ENCODE data around the gene CDCA4. TPM values are rescaled to one million over a fixed set of nuclear protein-coding genes. Genes with fewer than 3 reads are reported as not detected.

The CDCA4 gene
- polyA plus RNA-seq, 2 of the 4 experiments (the other 2 are of a cell fraction): 24.2 to 26.9 TPM

DNA sequence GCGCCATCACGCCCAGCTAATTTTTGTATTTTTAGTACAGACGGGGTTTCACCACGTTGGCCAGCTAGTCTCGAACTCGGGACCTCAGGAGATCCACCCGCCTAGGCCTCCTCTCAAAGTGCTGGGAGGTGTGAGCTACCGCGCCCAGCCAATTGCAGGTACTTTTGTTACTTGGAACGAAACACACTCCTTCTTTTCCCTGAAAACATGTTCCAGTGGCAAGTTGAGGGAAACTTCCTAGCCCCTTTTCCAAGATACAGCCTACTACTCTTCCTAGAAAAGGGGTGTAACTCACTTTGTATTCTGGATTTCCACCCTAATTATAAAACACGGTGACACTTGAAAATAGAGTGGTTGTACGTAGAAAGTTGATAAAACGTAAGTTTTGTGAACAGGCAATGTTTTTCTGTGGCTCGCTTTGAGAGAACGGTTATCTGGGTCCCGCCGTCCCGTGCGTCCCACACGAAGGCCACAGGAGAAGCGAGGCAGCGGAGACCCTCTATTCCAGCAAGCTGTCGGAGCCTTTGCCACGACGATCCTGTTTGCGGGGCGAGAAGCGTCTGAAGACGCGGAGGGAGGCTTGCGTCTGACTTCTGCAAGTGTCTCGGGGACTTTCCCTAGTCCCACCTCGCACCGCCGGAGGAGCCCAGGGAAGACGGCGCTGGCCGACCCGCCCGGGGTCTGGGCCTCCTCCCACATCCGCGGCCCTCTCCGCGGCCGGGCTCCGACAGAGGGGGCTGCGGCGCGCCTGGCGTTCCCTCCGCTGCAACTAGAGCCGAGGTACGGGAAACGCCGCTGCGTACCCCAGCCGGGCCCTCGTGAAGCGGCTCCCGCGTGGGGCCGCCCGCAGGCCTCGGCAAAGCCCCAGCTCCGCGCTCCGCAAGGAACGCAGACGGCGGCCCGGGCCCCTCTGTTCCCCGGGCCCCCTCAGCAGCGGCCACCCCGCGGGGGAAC lies 745 bp downstream of the CDCA4 start:
- peaks cover 72% of the 10 kb centered on the region for H3K4me1 ChIP-seq
- POLR2A ChIA-PET: interaction anchor here (0.6 to 7.0 kb wide), 8 partner anchors 26 to 267 kb away, joined by 3 to 76 read pairs (median 3); partner anchors contain the start of genes CLBA1 and SIVA1

DNA sequence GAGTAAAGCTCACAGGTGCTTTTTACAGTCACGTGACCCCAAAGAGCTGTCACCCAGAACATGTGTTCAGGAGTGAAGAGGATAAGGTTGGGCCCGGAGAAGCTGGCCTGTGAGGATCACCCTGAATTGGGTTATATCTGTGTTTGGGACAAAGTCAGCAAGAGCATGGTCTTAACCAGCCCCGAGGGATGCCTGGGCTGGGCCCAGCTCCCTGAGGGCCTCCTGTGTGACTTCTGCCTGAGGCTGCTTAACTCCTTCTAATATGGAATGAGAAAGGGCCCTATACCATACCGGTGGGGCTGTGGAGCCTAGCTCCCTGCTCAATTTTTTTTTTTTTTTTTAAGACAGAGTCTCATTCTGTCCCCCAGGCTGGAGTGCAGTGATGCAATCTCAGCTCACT lies 2.5 kb downstream of the CDCA4 start:
- CTCF ChIA-PET: interaction anchor here (0.7 to 28.5 kb wide), 10 partner anchors 10 to 462 kb away, joined by 3 to 509 read pairs (median 4); partner anchors contain the start of gene CLBA1
- no peak for FAIRE-seq
- 80% methylated on average over 4 of the region's 4 CpGs for WGBS (ENCODE audit: missing lambda C conversion rate)

More for the DNA sequence above, 745 bp downstream of the CDCA4 start:
- 2% methylated on average over 41 of the region's 75 CpGs for WGBS (ENCODE audit: missing lambda C conversion rate)
- Histone ChIP-seq H3K4me2 (peak overlapping the region; percentile 75), H3K27ac (peak overlapping the region; percentile 97 to 98), H3K4me3 (peak overlapping the region; percentile 97), H3K9me3 (no peaks in the 10 kb centered on the region)
- CTCF ChIA-PET: interaction anchor here (1.2 to 28.5 kb wide), 7 partner anchors 8 to 45 kb away, joined by 3 to 509 read pairs (median 8); partner anchors contain the start of gene AHNAK2
- TF ChIP-seq, protein P1, sequence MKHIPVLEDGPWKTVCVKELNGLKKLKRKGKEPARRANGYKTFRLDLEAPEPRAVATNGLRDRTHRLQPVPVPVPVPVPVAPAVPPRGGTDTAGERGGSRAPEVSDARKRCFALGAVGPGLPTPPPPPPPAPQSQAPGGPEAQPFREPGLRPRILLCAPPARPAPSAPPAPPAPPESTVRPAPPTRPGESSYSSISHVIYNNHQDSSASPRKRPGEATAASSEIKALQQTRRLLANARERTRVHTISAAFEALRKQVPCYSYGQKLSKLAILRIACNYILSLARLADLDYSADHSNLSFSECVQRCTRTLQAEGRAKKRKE (CRISPR knock-in tag; IDR thresholded peaks at IDR 0.05; ENCODE audit: low read depth): no peak
- TF ChIP-seq, protein P2, sequence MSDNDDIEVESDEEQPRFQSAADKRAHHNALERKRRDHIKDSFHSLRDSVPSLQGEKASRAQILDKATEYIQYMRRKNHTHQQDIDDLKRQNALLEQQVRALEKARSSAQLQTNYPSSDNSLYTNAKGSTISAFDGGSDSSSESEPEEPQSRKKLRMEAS (IDR thresholded peaks at IDR 0.05): 0 out of 2 replicates have a peak, but pooled peaks have one; percentile 21
- TF ChIP-seq HOXA7 (CRISPR knock-in tag; IDR thresholded peaks at IDR 0.05) (no peak), FOXS1 (CRISPR knock-in tag; IDR thresholded peaks at IDR 0.05) (no peak), MAFK (IDR thresholded peaks at IDR 0.05; ENCODE audit: partially characterized antibody) (no peak), NR3C1 (IDR thresholded peaks at IDR 0.05) (no peak), EHF (CRISPR knock-in tag; IDR thresholded peaks at IDR 0.05) (no peak), JUN (IDR thresholded peaks at IDR 0.05) (no peak), SREBF2 (IDR thresholded peaks at IDR 0.05) (no peak), TFCP2L1 (CRISPR knock-in tag; IDR thresholded peaks at IDR 0.05) (peak; percentile 21; the same call in 1 of the 2 replicates), ZFP36 (IDR thresholded peaks at IDR 0.05; ENCODE audit: borderline replicate concordance, partially characterized antibody) (no peak), CHD4 (IDR thresholded peaks at IDR 0.05; ENCODE audit: borderline replicate concordance) (no peak)
- TF ChIP-seq, protein P3, sequence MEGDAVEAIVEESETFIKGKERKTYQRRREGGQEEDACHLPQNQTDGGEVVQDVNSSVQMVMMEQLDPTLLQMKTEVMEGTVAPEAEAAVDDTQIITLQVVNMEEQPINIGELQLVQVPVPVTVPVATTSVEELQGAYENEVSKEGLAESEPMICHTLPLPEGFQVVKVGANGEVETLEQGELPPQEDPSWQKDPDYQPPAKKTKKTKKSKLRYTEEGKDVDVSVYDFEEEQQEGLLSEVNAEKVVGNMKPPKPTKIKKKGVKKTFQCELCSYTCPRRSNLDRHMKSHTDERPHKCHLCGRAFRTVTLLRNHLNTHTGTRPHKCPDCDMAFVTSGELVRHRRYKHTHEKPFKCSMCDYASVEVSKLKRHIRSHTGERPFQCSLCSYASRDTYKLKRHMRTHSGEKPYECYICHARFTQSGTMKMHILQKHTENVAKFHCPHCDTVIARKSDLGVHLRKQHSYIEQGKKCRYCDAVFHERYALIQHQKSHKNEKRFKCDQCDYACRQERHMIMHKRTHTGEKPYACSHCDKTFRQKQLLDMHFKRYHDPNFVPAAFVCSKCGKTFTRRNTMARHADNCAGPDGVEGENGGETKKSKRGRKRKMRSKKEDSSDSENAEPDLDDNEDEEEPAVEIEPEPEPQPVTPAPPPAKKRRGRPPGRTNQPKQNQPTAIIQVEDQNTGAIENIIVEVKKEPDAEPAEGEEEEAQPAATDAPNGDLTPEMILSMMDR (IDR thresholded peaks at IDR 0.05): no peak; the same call in 2 of the 3 replicates
- FAIRE-seq: no peak
- ATAC-seq: peak; percentile 8 to 40; a peak in 4 of 6 replicates
- DNase-seq (ENCODE audit: low read depth in 1 of 2, low spot score in 1 of 2): peak in 1 of 2 experiments; percentile 53

DNA sequence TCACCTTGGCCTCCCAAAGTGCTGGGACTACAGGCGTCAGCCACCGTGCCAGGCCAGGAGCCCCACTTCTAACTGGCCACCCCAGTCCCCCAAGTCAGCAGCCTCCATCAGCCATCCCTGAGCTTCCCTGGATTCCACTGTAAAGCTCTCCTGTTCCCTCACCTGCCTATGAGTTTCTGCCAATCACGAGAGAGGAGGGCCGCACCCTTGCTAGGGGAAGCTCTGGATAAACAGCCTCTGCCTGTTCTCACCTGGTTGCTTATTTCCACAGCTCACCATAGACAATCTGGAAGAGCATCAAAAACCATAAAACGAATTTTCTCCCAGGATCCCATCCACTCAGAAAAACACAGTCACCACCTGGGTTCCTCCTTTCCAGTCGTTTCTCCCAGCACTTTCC lies 5.0 kb downstream of the CDCA4 start:
- ChIA-PET POLR2A (no interaction called here), CTCF (interaction anchor here (1.0 to 28.5 kb wide), 7 partner anchors 10 to 119 kb away, joined by 4 to 509 read pairs (median 7); no protein-coding TSS in a partner anchor)
- 0 out of 6 replicates have a peak overlapping the region, but pooled peaks of 1 of the 2 experiments have one; percentile 18 for H3K27ac ChIP-seq
- H3K4me3 ChIP-seq: no peak overlapping the region
- no peak for ATAC-seq
- no peaks in the 10 kb centered on the region for H3K9me3 ChIP-seq
- no peak for DNase-seq (ENCODE audit: low read depth in 1 of 2, low spot score in 1 of 2)
- 84% methylated on average over 6 of the region's 6 CpGs for WGBS (ENCODE audit: missing lambda C conversion rate)
- no peak for FAIRE-seq
- peak overlapping the region; percentile 6; the same call in 1 of the 3 replicates for H3K4me2 ChIP-seq
- peaks cover 72% of the 10 kb centered on the region for H3K4me1 ChIP-seq
- TF ChIP-seq RARB (CRISPR knock-in tag; IDR thresholded peaks at IDR 0.05) (no peak), SMC3 (IDR thresholded peaks at IDR 0.05) (no peak), CBX2 (IDR thresholded peaks at IDR 0.05; ENCODE audit: borderline replicate concordance, low read depth) (no peak), MYC (IDR thresholded peaks at IDR 0.05; ENCODE audit: borderline replicate concordance, low read length) (no peak)
- TF ChIP-seq, protein P3 (IDR thresholded peaks at IDR 0.05): no peak
- TF ChIP-seq, protein P4, sequence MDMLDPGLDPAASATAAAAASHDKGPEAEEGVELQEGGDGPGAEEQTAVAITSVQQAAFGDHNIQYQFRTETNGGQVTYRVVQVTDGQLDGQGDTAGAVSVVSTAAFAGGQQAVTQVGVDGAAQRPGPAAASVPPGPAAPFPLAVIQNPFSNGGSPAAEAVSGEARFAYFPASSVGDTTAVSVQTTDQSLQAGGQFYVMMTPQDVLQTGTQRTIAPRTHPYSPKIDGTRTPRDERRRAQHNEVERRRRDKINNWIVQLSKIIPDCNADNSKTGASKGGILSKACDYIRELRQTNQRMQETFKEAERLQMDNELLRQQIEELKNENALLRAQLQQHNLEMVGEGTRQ (IDR thresholded peaks at IDR 0.05): no peak
- TF ChIP-seq, protein P5, sequence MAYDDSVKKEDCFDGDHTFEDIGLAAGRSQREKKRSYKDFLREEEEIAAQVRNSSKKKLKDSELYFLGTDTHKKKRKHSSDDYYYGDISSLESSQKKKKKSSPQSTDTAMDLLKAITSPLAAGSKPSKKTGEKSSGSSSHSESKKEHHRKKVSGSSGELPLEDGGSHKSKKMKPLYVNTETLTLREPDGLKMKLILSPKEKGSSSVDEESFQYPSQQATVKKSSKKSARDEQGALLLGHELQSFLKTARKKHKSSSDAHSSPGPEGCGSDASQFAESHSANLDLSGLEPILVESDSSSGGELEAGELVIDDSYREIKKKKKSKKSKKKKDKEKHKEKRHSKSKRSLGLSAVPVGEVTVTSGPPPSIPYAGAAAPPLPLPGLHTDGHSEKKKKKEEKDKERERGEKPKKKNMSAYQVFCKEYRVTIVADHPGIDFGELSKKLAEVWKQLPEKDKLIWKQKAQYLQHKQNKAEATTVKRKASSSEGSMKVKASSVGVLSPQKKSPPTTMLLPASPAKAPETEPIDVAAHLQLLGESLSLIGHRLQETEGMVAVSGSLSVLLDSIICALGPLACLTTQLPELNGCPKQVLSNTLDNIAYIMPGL (CRISPR knock-in tag; IDR thresholded peaks at IDR 0.05; ENCODE audit: borderline replicate concordance): no peak

More for the DNA sequence above, 2.5 kb downstream of the CDCA4 start:
- TF ChIP-seq HEYL (CRISPR knock-in tag; IDR thresholded peaks at IDR 0.05) (no peak), CHD4 (IDR thresholded peaks at IDR 0.05; ENCODE audit: borderline replicate concordance) (no peak), GATA3 (IDR thresholded peaks at IDR 0.05; ENCODE audit: borderline replicate concordance) (no peak), RARB (CRISPR knock-in tag; IDR thresholded peaks at IDR 0.05) (no peak)
- TF ChIP-seq, protein P6, sequence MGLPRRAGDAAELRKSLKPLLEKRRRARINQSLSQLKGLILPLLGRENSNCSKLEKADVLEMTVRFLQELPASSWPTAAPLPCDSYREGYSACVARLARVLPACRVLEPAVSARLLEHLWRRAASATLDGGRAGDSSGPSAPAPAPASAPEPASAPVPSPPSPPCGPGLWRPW (IDR thresholded peaks at IDR 0.05): no peak
- POLR2A ChIA-PET: no interaction called here
- Histone ChIP-seq H3K27ac (peak overlapping the region in 1 of 2 experiments; percentile 98; a peak in 3 of 6 replicates), H3K4me3 (no peak overlapping the region), H3K4me1 (peaks cover 70% of the 10 kb centered on the region), H3K9me3 (no peaks in the 10 kb centered on the region), H3K4me2 (peak overlapping the region; percentile 75)
- ATAC-seq (no peak), DNase-seq (ENCODE audit: low read depth in 1 of 2, low spot score in 1 of 2) (no peak)

Measured in A549 (cell line).